Caco-2 (cell line): ENCODE results near the gene MROH2A. TPM values are rescaled to one million over a fixed set of nuclear protein-coding genes. Genes with fewer than 3 reads are reported as not detected.

ENCODE experiments used
- BruUV-seq: library from RNA; stranded (reverse); fragments of 400-500 nt; replicated peaks from 2 replicates; lab custom pipeline; 2021; lab: Mats Ljungman, UMichigan
- CTCF ChIA-PET: fragments of 300-600 bp; sonication (Branson Sonifier 250); formaldehyde crosslinking; loops from one replicate; lab custom pipeline; 2022; ENCODE audit warnings: antibody characterized with exemption; lab: Charles Lee
- POLR2A ChIA-PET: fragments of 300-600 bp; sonication (Branson Sonifier 250); formaldehyde crosslinking; loops from one replicate; lab custom pipeline; 2022; ENCODE audit warnings: antibody characterized with exemption; lab: Charles Lee
- DNase-seq, 2 experiments: peaks; one replicate each; pipeline versions ENCODE4 v3.0.0 to v3.0.0-alpha.2; 2020 to 2022
- H3K27me3 ChIP-seq: replicated peaks from 2 replicates; pipeline ENCODE4 v1.6.0; 2011; ENCODE audit warnings: low read length; ENCODE audit not compliant: control insufficient read depth, insufficient read depth
- H3K36me3 ChIP-seq: 2 replicates; pipeline ENCODE4 v1.5.1; 2011; ENCODE audit warnings: low read length; ENCODE audit not compliant: control insufficient read depth, insufficient read depth
- H3K4me1 ChIP-seq: fragments of 250-450 bp; sonication (Bioruptor Pico); 2 replicates; pipeline ENCODE4 v1.5.1; 2020; ENCODE audit warnings: mild to moderate bottlenecking
- H3K4me3 ChIP-seq: 2 replicates; pipeline ENCODE4 v1.5.1; 2011; ENCODE audit warnings: low read depth, mild to moderate bottlenecking, control low read depth, low read length
- H3K9me3 ChIP-seq: fragments of 250-450 bp; sonication (Bioruptor Pico); 2 replicates; pipeline ENCODE4 v1.5.1; 2020; ENCODE audit warnings: mild to moderate bottlenecking, moderate library complexity
- H3K27ac Mint-ChIP-seq: one replicate; pipeline ENCODE4 v1.8.0; 2022; ENCODE audit warnings: mixed read lengths; ENCODE audit not compliant: unreplicated experiment
- H3K27me3 Mint-ChIP-seq: one replicate; pipeline ENCODE4 v1.8.0; 2022; ENCODE audit warnings: mixed read lengths; ENCODE audit not compliant: insufficient read depth, unreplicated experiment
- H3K36me3 Mint-ChIP-seq: one replicate; pipeline ENCODE4 v1.8.0; 2022; ENCODE audit warnings: mild to moderate bottlenecking, mixed read lengths; ENCODE audit not compliant: insufficient read depth, unreplicated experiment
- H3K4me1 Mint-ChIP-seq: one replicate; pipeline ENCODE4 v1.8.0; 2022; ENCODE audit warnings: low read depth, mixed read lengths; ENCODE audit not compliant: unreplicated experiment
- H3K4me3 Mint-ChIP-seq: one replicate; pipeline ENCODE4 v1.8.0; 2022; ENCODE audit warnings: mild to moderate bottlenecking, moderate library complexity, mixed read lengths; ENCODE audit not compliant: unreplicated experiment
- H3K9me3 Mint-ChIP-seq: one replicate; pipeline ENCODE4 v1.8.0; 2022; ENCODE audit warnings: mixed read lengths; ENCODE audit not compliant: unreplicated experiment
- CTCF ChIP-seq, 2 experiments: fragments of 200-600 bp in 1 of 2; IDR thresholded peaks; 1 replicate in 1 of 2; 2 replicates in 1 of 2; pipeline versions ENCODE4 v1.5.1 to v1.8.0; 2011 to 2022; ENCODE audit warnings: antibody characterized with exemption in 1 of 2, control low read depth in 1 of 2, inconsistent platforms in 1 of 2, low read depth in 1 of 2, low read length in 1 of 2, mild to moderate bottlenecking in 1 of 2, moderate library complexity in 1 of 2; ENCODE audit not compliant: insufficient read depth in 1 of 2, severe bottlenecking in 1 of 2, unreplicated experiment in 1 of 2
- intact Hi-C: fragments of 100-400 bp; cut with micrococcal nuclease; formaldehyde crosslinking; loops from one replicate; pipeline ENCODE4 v1.10.0; 2022; ENCODE audit not compliant: unreplicated experiment
- total RNA-seq: library from RNA; stranded (reverse); gene quantifications from 2 replicates; pipeline ENCODE4 v1.2.3, GENCODE V29; 2022

MROH2A gene
- total RNA-seq, 1 experiment from 2014 or later: not detected

DNA sequence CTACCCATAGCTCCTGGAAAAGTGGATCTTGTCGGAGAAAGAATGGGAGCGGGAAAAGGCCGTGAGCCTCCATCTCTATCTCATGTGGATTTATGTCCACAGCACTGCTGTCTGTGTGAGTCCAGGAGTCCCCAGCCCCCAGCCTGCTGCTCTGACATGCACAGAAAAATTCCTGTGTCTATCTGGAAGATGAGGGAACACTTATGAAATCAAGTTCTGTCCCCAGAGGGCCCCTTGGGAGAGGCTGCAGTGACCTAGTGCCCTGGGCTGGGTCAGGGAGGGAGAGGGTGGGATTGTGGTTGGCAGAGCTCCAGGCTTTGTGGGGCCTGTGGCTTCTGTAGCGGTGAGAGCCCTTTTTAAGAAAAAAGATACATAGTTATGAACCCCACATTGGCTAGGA lies 38.6 kb downstream of the MROH2A start:
- Mint-ChIP-seq H3K9me3 (no peaks in the 10 kb centered on the region), H3K36me3 (no peaks in the 10 kb centered on the region), H3K4me3 (no peak overlapping the region), H3K27ac (no peak overlapping the region), H3K4me1 (no peaks in the 10 kb centered on the region), H3K27me3 (no peaks in the 10 kb centered on the region)
- Histone ChIP-seq H3K4me1 (no peaks in the 10 kb centered on the region), H3K9me3 (no peaks in the 10 kb centered on the region), H3K4me3 (no peak overlapping the region), H3K27me3 (no peaks in the 10 kb centered on the region), H3K36me3 (no peaks in the 10 kb centered on the region)
- DNase-seq: no peak
- CTCF ChIA-PET: no interaction called here
- intact Hi-C loops: no loop called here
- no peak for TF ChIP-seq CTCF (IDR thresholded peaks at IDR 0.05; ENCODE audit: insufficient read depth in 1 of 2, low read depth in 1 of 2, low read length in 1 of 2, severe bottlenecking in 1 of 2, unreplicated experiment in 1 of 2)
- POLR2A ChIA-PET: no interaction called here
- BruUV-seq: no TSS peak

GRCh38 chr2:233817361-233817911 lies 39.3 kb downstream of the MROH2A start:
- intact Hi-C loops: no loop called here
- Mint-ChIP-seq H3K9me3 (no peaks in the 10 kb centered on the region), H3K27ac (no peak overlapping the region), H3K4me3 (no peak overlapping the region), H3K27me3 (no peaks in the 10 kb centered on the region), H3K36me3 (no peaks in the 10 kb centered on the region), H3K4me1 (no peaks in the 10 kb centered on the region)
- BruUV-seq: no TSS peak
- POLR2A ChIA-PET: no interaction called here
- no peak overlapping the region for H3K4me3 ChIP-seq
- H3K9me3 ChIP-seq: no peaks in the 10 kb centered on the region
- no peaks in the 10 kb centered on the region for H3K4me1 ChIP-seq
- CTCF ChIA-PET: no interaction called here
- no peak for DNase-seq
- H3K27me3 ChIP-seq: no peaks in the 10 kb centered on the region
- TF ChIP-seq CTCF (IDR thresholded peaks at IDR 0.05; ENCODE audit: insufficient read depth in 1 of 2, low read depth in 1 of 2, low read length in 1 of 2, severe bottlenecking in 1 of 2, unreplicated experiment in 1 of 2): no peak
- H3K36me3 ChIP-seq: no peaks in the 10 kb centered on the region

DNA sequence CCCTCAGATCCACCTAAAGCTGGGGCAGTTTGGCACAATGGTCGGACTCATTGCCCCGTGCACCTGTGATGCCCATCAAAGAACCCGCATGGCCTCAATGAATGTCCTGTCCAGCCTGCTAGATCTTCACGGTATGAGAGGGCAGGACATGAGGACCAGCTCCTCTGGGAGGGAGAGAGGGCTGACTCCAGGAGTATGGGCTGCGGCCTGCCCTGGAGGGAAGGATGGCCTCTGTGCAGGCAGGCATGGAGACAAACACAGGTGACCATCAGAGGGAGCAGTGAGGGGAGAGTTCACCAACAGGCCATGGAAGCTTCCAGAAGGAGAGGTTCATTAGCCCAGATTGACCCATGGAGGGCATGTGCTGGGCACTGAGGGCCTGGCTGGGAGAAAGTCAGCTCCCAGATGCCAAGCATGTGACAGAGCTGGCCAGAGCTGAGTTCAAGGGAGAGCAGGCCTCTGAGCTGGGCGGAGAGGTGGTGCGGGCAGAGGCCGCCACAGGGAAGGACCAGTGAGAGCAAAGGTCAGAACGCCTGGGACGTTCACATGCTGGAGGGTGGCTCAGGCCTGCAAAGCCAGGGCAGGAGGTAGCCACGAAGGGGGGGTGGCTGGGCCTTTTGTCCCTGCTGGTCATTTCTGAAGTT lies 40.0 kb downstream of the MROH2A start:
- POLR2A ChIA-PET: no interaction called here
- no peaks in the 10 kb centered on the region for H3K4me1 ChIP-seq
- CTCF ChIA-PET: no interaction called here
- no peaks in the 10 kb centered on the region for H3K4me1 Mint-ChIP-seq
- no peak for DNase-seq
- H3K4me3 Mint-ChIP-seq: no peak overlapping the region
- no TSS peak for BruUV-seq
- no peaks in the 10 kb centered on the region for H3K36me3 Mint-ChIP-seq
- no peaks in the 10 kb centered on the region for H3K27me3 ChIP-seq
- no peak overlapping the region for H3K4me3 ChIP-seq
- H3K9me3 Mint-ChIP-seq: no peaks in the 10 kb centered on the region
- no peaks in the 10 kb centered on the region for H3K27me3 Mint-ChIP-seq
- intact Hi-C loops: no loop called here
- TF ChIP-seq CTCF (IDR thresholded peaks at IDR 0.05; ENCODE audit: insufficient read depth in 1 of 2, low read depth in 1 of 2, low read length in 1 of 2, severe bottlenecking in 1 of 2, unreplicated experiment in 1 of 2): no peak
- H3K36me3 ChIP-seq: no peaks in the 10 kb centered on the region
- no peak overlapping the region for H3K27ac Mint-ChIP-seq
- H3K9me3 ChIP-seq: no peaks in the 10 kb centered on the region
